H1 (cell line): ENCODE results near the gene SMIM13. TPM values are rescaled to one million over a fixed set of nuclear protein-coding genes. Genes with fewer than 3 reads are reported as not detected.

Experiments used
- BACH1 ChIP-seq: IDR thresholded peaks from 2 replicates; pipeline ENCODE4 v1.6.1; 2012; ENCODE audit warnings: low read length, improper control_type of control experiment
- CHD1 ChIP-seq: IDR thresholded peaks from 2 replicates; pipeline ENCODE4 v1.6.1; 2012; ENCODE audit warnings: low read depth, low read length, improper control_type of control experiment
- SP4 ChIP-seq: IDR thresholded peaks from 2 replicates; pipeline ENCODE4 v1.6.1; 2012; ENCODE audit warnings: low read length, inconsistent platforms
- TCF12 ChIP-seq: IDR thresholded peaks from 2 replicates; pipeline ENCODE4 v1.6.1; 2011; ENCODE audit warnings: low read depth, mild to moderate bottlenecking, low read length
- polyA plus RNA-seq, 7 experiments: library from polyadenylated mRNA; depleted of rRNA in 3 of 7; stranded (reverse) in 5 of 7; unstranded in 2 of 7; fragments of >200 nt in 5 of 7; fragments of 200-250 nt in 2 of 7; gene quantifications; 1 replicate in 5 of 7; 2 replicates in 1 of 7; 4 replicates in 1 of 7; pipeline versions ENCODE4 v1.2.1 to v1.2.3, GENCODE V29; 2011 to 2013; ENCODE audit warnings: missing spikeins in 2 of 7, mixed read lengths in 2 of 7
- total RNA-seq: library from RNA; stranded (reverse); fragmentation: NEBNext Ultra II Directional; extraction: Animal tissue kit (Norgen Biotek cat#: 25700); gene quantifications from 2 replicates; pipeline ENCODE4 v1.2.1, GENCODE V29; 2021
- TF ChIP-seq, protein P1 (sequence below): IDR thresholded peaks from 2 replicates; pipeline ENCODE4 v1.6.1; 2012; ENCODE audit warnings: inconsistent platforms

The SMIM13 gene
- total and polyA plus RNA-seq, 2 of the 8 experiments (the other 6 are each of a cell fraction or from before 2014, with no cell fraction given), result 1.7 to 10.6 TPM

- TF ChIP-seq BACH1 (no peak), TCF12 (no peak), SP4 (no peak), CHD1 (no peak)
- TF ChIP-seq, protein P1, sequence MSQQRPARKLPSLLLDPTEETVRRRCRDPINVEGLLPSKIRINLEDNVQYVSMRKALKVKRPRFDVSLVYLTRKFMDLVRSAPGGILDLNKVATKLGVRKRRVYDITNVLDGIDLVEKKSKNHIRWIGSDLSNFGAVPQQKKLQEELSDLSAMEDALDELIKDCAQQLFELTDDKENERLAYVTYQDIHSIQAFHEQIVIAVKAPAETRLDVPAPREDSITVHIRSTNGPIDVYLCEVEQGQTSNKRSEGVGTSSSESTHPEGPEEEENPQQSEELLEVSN, result no peak
- TF ChIP-seq, all 59 proteins: peak for 0
Observed at GRCh38 chr6:11121851-11122250, 28.2 kb downstream of the SMIM13 start (continued).
